ENCODE results near the gene PHACTR3.

PHACTR3 gene

DNA sequence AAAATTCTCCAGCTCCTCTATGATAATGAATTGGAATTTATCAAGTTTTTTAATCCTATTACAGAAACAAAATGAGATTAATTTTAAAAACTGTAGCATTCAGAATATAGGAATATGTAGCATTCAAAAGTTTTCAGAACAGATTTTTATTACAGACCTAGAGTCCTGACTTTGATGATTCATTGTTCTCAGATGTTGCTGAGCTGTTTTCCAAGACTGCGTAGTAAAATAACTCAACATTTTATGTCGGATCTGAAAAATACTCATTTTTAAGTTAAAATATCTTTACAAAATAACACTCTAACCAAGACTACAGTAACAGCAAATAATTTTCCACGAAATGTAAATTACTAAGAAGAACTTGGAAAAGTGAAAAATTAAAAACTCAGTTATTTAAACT, 262.0 kb downstream of the PHACTR3 start:
- H3K4me3 ChIP-seq (ENCODE audit: low read depth, low read length), result no peak overlapping the region
- no peaks in the 10 kb centered on the region for H3K4me1 ChIP-seq (ENCODE audit: control insufficient read depth in 1 of 2, insufficient read depth in 2 of 2, low read length in 2 of 2)
- H2BK120ac ChIP-seq (ENCODE audit: insufficient read depth, low read length, poor library complexity), result no peak overlapping the region
- H3K18ac ChIP-seq (ENCODE audit: low read length), result no peak overlapping the region
- no peaks in the 10 kb centered on the region for H3K79me2 ChIP-seq (ENCODE audit: control insufficient read depth, insufficient read depth, low read length, poor library complexity)
- H2AFZ ChIP-seq (ENCODE audit: insufficient read depth, low read length, poor library complexity), result no peak overlapping the region
- H3K9ac ChIP-seq (ENCODE audit: low read length), result no peak overlapping the region
- H4K8ac ChIP-seq (ENCODE audit: low read depth, low read length), result no peak overlapping the region
- H2BK12ac ChIP-seq (ENCODE audit: low read length), result no peak overlapping the region
- no peak overlapping the region for H2AK5ac ChIP-seq (ENCODE audit: low read length)
- H3K79me1 ChIP-seq (ENCODE audit: low read length), result no peaks in the 10 kb centered on the region
- H3K4ac ChIP-seq (ENCODE audit: low read depth, low read length), result no peak overlapping the region
- H3K9me3 ChIP-seq (ENCODE audit: insufficient read depth, low read depth, low read length), result no peaks in the 10 kb centered on the region
- no peak overlapping the region for H3K27ac ChIP-seq (ENCODE audit: low read depth, low read length)
- WGBS (ENCODE audit: extremely low coverage, insufficient coverage, insufficient read length), result no CpG with 5 or more reads among the region's 3 CpGs
- no peaks in the 10 kb centered on the region for H3K36me3 ChIP-seq (ENCODE audit: control insufficient read depth in 1 of 2, insufficient read depth in 2 of 2, low read length in 2 of 2)
- H3K23ac ChIP-seq (ENCODE audit: low read length), result no peak overlapping the region
- H3K14ac ChIP-seq (ENCODE audit: low read length), result no peak overlapping the region
- no peak overlapping the region for H4K91ac ChIP-seq (ENCODE audit: low read depth, low read length)
- DNase-seq, result no peak
- H3K4me2 ChIP-seq (ENCODE audit: low read length), result no peak overlapping the region
- H2BK5ac ChIP-seq (ENCODE audit: low read depth, low read length, poor library complexity), result no peak overlapping the region
- no peak overlapping the region for H4K12ac ChIP-seq (ENCODE audit: low read depth, low read length)
- no peaks in the 10 kb centered on the region for H3K27me3 ChIP-seq (ENCODE audit: insufficient read depth, low read length)

DNA sequence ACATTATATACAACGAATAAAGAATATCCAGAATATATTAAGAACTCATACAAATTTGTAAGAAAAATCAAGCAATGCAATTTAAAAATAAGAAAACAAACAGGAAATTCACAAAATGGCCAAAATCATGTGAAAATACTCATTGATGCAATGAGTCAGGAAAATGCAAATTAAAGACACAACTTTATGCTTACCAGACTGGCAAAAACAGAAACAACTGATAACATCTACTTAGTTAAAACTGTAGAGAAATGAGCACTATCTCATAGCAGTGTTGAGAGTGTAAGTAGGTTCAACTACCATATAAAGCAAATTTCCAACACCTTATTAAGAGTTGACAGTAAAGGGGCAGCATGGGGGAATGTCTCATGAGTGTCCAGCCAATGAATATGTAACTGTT, 266.8 kb downstream of the PHACTR3 start:
- H3K79me1 ChIP-seq (ENCODE audit: low read length), result no peaks in the 10 kb centered on the region
- H2AK5ac ChIP-seq (ENCODE audit: low read length), result no peak overlapping the region
- no peak for DNase-seq
- H3K18ac ChIP-seq (ENCODE audit: low read length), result no peak overlapping the region
- no peak overlapping the region for H2BK5ac ChIP-seq (ENCODE audit: low read depth, low read length, poor library complexity)
- H3K9ac ChIP-seq (ENCODE audit: low read length), result no peak overlapping the region
- no peak overlapping the region for H3K4ac ChIP-seq (ENCODE audit: low read depth, low read length)
- H4K8ac ChIP-seq (ENCODE audit: low read depth, low read length), result no peak overlapping the region
- no peak overlapping the region for H3K4me3 ChIP-seq (ENCODE audit: low read depth, low read length)
- H2AFZ ChIP-seq (ENCODE audit: insufficient read depth, low read length, poor library complexity), result no peak overlapping the region
- H3K23ac ChIP-seq (ENCODE audit: low read length), result no peak overlapping the region
- no peaks in the 10 kb centered on the region for H3K36me3 ChIP-seq (ENCODE audit: control insufficient read depth in 1 of 2, insufficient read depth in 2 of 2, low read length in 2 of 2)
- no peak overlapping the region for H2BK12ac ChIP-seq (ENCODE audit: low read length)
- H3K27ac ChIP-seq (ENCODE audit: low read depth, low read length), result no peak overlapping the region
- H3K4me1 ChIP-seq (ENCODE audit: control insufficient read depth in 1 of 2, insufficient read depth in 2 of 2, low read length in 2 of 2), result no peaks in the 10 kb centered on the region
- WGBS (ENCODE audit: extremely low coverage, insufficient coverage, insufficient read length), result no CpG with 5 or more reads among the region's 1 CpG
- H3K27me3 ChIP-seq (ENCODE audit: insufficient read depth, low read length), result no peaks in the 10 kb centered on the region
- H4K12ac ChIP-seq (ENCODE audit: low read depth, low read length), result no peak overlapping the region
- H3K4me2 ChIP-seq (ENCODE audit: low read length), result no peak overlapping the region
- H3K79me2 ChIP-seq (ENCODE audit: control insufficient read depth, insufficient read depth, low read length, poor library complexity), result no peaks in the 10 kb centered on the region
- no peak overlapping the region for H3K14ac ChIP-seq (ENCODE audit: low read length)
- H2BK120ac ChIP-seq (ENCODE audit: insufficient read depth, low read length, poor library complexity), result no peak overlapping the region
- no peak overlapping the region for H4K91ac ChIP-seq (ENCODE audit: low read depth, low read length)
- H3K9me3 ChIP-seq (ENCODE audit: insufficient read depth, low read depth, low read length), result no peaks in the 10 kb centered on the region

DNA sequence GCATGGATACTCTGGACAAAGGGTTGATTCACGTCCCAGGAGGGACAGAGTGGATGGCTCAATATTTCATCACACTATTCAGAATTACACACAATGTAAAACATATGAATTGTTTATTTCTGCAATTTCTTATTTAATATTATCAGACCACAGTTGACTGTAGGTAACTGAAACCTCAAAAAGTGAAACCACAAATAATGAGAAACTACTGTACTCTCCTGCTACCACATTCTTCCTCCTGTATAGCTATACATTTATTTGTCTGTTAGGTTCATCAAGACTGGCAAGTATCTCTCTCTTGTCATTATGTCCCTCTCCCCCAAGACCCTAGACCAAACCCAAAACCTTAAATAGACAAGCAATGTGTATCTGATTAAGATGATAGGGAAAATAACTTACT, 269.1 kb downstream of the PHACTR3 start:
- no peak overlapping the region for H3K4ac ChIP-seq (ENCODE audit: low read depth, low read length)
- no peak overlapping the region for H3K9ac ChIP-seq (ENCODE audit: low read length)
- no peak overlapping the region for H4K8ac ChIP-seq (ENCODE audit: low read depth, low read length)
- no peak overlapping the region for H2BK120ac ChIP-seq (ENCODE audit: insufficient read depth, low read length, poor library complexity)
- H2AK5ac ChIP-seq (ENCODE audit: low read length), result no peak overlapping the region
- no peak overlapping the region for H3K4me3 ChIP-seq (ENCODE audit: low read depth, low read length)
- no peak overlapping the region for H2AFZ ChIP-seq (ENCODE audit: insufficient read depth, low read length, poor library complexity)
- H3K27me3 ChIP-seq (ENCODE audit: insufficient read depth, low read length), result no peaks in the 10 kb centered on the region
- no peaks in the 10 kb centered on the region for H3K79me2 ChIP-seq (ENCODE audit: control insufficient read depth, insufficient read depth, low read length, poor library complexity)
- no peak overlapping the region for H3K23ac ChIP-seq (ENCODE audit: low read length)
- H3K36me3 ChIP-seq (ENCODE audit: control insufficient read depth in 1 of 2, insufficient read depth in 2 of 2, low read length in 2 of 2), result no peaks in the 10 kb centered on the region
- no peak overlapping the region for H4K12ac ChIP-seq (ENCODE audit: low read depth, low read length)
- no peaks in the 10 kb centered on the region for H3K79me1 ChIP-seq (ENCODE audit: low read length)
- WGBS (ENCODE audit: extremely low coverage, insufficient coverage, insufficient read length), result no CpG with 5 or more reads among the region's 1 CpG
- H4K91ac ChIP-seq (ENCODE audit: low read depth, low read length), result no peak overlapping the region
- H3K4me1 ChIP-seq (ENCODE audit: control insufficient read depth in 1 of 2, insufficient read depth in 2 of 2, low read length in 2 of 2), result no peaks in the 10 kb centered on the region
- H3K18ac ChIP-seq (ENCODE audit: low read length), result no peak overlapping the region
- no peak overlapping the region for H2BK12ac ChIP-seq (ENCODE audit: low read length)
- no peak overlapping the region for H2BK5ac ChIP-seq (ENCODE audit: low read depth, low read length, poor library complexity)
- H3K27ac ChIP-seq (ENCODE audit: low read depth, low read length), result no peak overlapping the region
- H3K14ac ChIP-seq (ENCODE audit: low read length), result no peak overlapping the region
- no peak overlapping the region for H3K4me2 ChIP-seq (ENCODE audit: low read length)
- no peak for DNase-seq
- no peaks in the 10 kb centered on the region for H3K9me3 ChIP-seq (ENCODE audit: insufficient read depth, low read depth, low read length)

DNA sequence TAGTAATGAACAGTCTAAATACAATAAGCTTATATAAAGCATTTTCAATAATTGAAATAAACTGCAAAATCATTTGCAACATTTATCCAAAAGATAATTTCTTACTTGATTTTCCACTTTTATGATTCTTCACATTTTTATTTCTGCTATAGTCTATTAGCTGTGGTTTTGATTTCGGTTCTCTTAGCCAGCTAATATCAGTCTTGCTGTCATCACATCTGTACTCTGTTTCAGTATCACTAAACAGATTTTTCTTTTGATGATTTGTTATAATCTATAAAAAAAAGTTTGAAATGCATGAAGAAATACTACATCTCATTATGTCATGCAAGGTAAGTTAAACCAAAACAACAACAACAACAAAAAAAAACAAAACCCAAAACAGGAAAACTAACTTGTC, 275.9 kb downstream of the PHACTR3 start:
- Histone ChIP-seq H3K79me1 (ENCODE audit: low read length) (no peaks in the 10 kb centered on the region), H3K23ac (ENCODE audit: low read length) (no peak overlapping the region), H4K91ac (ENCODE audit: low read depth, low read length) (no peak overlapping the region), H2BK12ac (ENCODE audit: low read length) (no peak overlapping the region), H3K9ac (ENCODE audit: low read length) (no peak overlapping the region), H4K12ac (ENCODE audit: low read depth, low read length) (no peak overlapping the region), H3K4ac (ENCODE audit: low read depth, low read length) (no peak overlapping the region), H3K27ac (ENCODE audit: low read depth, low read length) (no peak overlapping the region), H2BK5ac (ENCODE audit: low read depth, low read length, poor library complexity) (no peak overlapping the region), H3K4me3 (ENCODE audit: low read depth, low read length) (no peak overlapping the region), H3K9me3 (ENCODE audit: insufficient read depth, low read depth, low read length) (no peaks in the 10 kb centered on the region), H2AFZ (ENCODE audit: insufficient read depth, low read length, poor library complexity) (no peak overlapping the region), H4K8ac (ENCODE audit: low read depth, low read length) (no peak overlapping the region), H3K4me2 (ENCODE audit: low read length) (no peak overlapping the region), H2BK120ac (ENCODE audit: insufficient read depth, low read length, poor library complexity) (no peak overlapping the region), H2AK5ac (ENCODE audit: low read length) (no peak overlapping the region), H3K14ac (ENCODE audit: low read length) (no peak overlapping the region), H3K18ac (ENCODE audit: low read length) (no peak overlapping the region), H3K36me3 (ENCODE audit: control insufficient read depth in 1 of 2, insufficient read depth in 2 of 2, low read length in 2 of 2) (no peaks in the 10 kb centered on the region), H3K79me2 (ENCODE audit: control insufficient read depth, insufficient read depth, low read length, poor library complexity) (no peaks in the 10 kb centered on the region), H3K27me3 (ENCODE audit: insufficient read depth, low read length) (no peaks in the 10 kb centered on the region), H3K4me1 (ENCODE audit: control insufficient read depth in 1 of 2, insufficient read depth in 2 of 2, low read length in 2 of 2) (no peaks in the 10 kb centered on the region)
- WGBS (ENCODE audit: extremely low coverage, insufficient coverage, insufficient read length), result no CpG with 5 or more reads among the region's 1 CpG
- no peak for DNase-seq
